Naive B cell (primary cell): ENCODE measurements around the gene B4GALNT3. TPM values are rescaled to one million over a fixed set of nuclear protein-coding genes. Genes with fewer than 3 reads are reported as not detected.

Experiments
- ATAC-seq, 2 donors: fragments of 150-1000 bp; cut with Tn5 transposase; 2 replicates each; pipeline ENCODE4 v1.10.0; 2021; ENCODE audit warnings: low read depth in 2 of 2, mild to moderate bottlenecking in 2 of 2, moderate library complexity in 2 of 2
- DNase-seq: peaks from one replicate; pipeline ENCODE4 v3.0.0; 2022
- H3K27ac Mint-ChIP-seq, 6 donors: one replicate each; pipeline ENCODE4 v1.8.0; 2020 to 2022; ENCODE audit warnings: mild to moderate bottlenecking in 6 of 6, mixed read lengths in 6 of 6, moderate library complexity in 5 of 6, inconsistent platforms in 2 of 6
- H3K27me3 Mint-ChIP-seq, 3 donors: one replicate each; pipeline ENCODE4 v1.8.0; 2021 to 2022; ENCODE audit warnings: mixed read lengths in 3 of 3, mild to moderate bottlenecking in 1 of 3
- H3K36me3 Mint-ChIP-seq, 2 donors: one replicate each; pipeline ENCODE4 v1.8.0; 2020 to 2022; ENCODE audit warnings: mixed read lengths in 2 of 2, inconsistent platforms in 1 of 2, mild to moderate bottlenecking in 1 of 2
- H3K4me1 Mint-ChIP-seq, 3 donors: one replicate each; pipeline ENCODE4 v1.8.0; 2020 to 2022; ENCODE audit warnings: mixed read lengths in 3 of 3, inconsistent platforms in 1 of 3, mild to moderate bottlenecking in 1 of 3, moderate library complexity in 1 of 3
- H3K4me3 Mint-ChIP-seq, 8 donors: one replicate each; pipeline ENCODE4 v1.8.0; 2020 to 2022; ENCODE audit warnings: mild to moderate bottlenecking in 8 of 8, mixed read lengths in 8 of 8, moderate library complexity in 8 of 8, inconsistent platforms in 2 of 8
- H3K9me3 Mint-ChIP-seq, 7 donors: one replicate each; pipeline ENCODE4 v1.8.0; 2020 to 2022; ENCODE audit warnings: mixed read lengths in 7 of 7, mild to moderate bottlenecking in 5 of 7, inconsistent platforms in 2 of 7, moderate library complexity in 1 of 7
- polyA plus RNA-seq, 6 donors: library from polyadenylated mRNA; unstranded; fragments of 300-500 nt; fragmentation: Illumina TruSeq; gene quantifications; one replicate each; pipeline ENCODE4 v1.2.3, GENCODE V29; 2021; ENCODE audit warnings: low read depth in 6 of 6

B4GALNT3 gene
- polyA plus RNA-seq, 6 donors from 2014 or later = 0.05 to 0.35 (median 0.29) TPM; not detected in 3

GRCh38 chr12:539540-540310, 80.0 kb downstream of the B4GALNT3 start:
- Mint-ChIP-seq H3K27me3 (peaks cover 11 to 33% (median 25%) of the 10 kb centered on the region in 3 donors), H3K36me3 (peaks cover 5 to 7% of the 10 kb centered on the region in 2 donors), H3K27ac (no peak overlapping the region), H3K4me1 (peaks cover 0 to 2% (median 0%) of the 10 kb centered on the region in 3 donors), H3K9me3 (peaks cover 0 to 1% (median 0%) of the 10 kb centered on the region in 7 donors), H3K4me3 (no peak overlapping the region)
- no peak for ATAC-seq
- DNase-seq = no peak

- Mint-ChIP-seq H3K4me1 (peaks cover 3 to 5% (median 4%) of the 10 kb centered on the region in 3 donors), H3K9me3 (peaks cover 0 to 3% (median 0%) of the 10 kb centered on the region in 7 donors), H3K27me3 (peaks cover 21 to 41% (median 41%) of the 10 kb centered on the region in 3 donors), H3K27ac (peak overlapping the region in 1 of 6 donors; percentile 49), H3K36me3 (peaks cover 5 to 9% of the 10 kb centered on the region in 2 donors), H3K4me3 (no peak overlapping the region)
- DNase-seq (no peak), ATAC-seq (no peak)
Observed at GRCh38 chr12:541676-542324, 82.1 kb downstream of the B4GALNT3 start.

GRCh38 chr12:542395-543113, 82.8 kb downstream of the B4GALNT3 start:
- no peak overlapping the region for H3K27ac Mint-ChIP-seq
- ATAC-seq (no peak), DNase-seq (no peak)
- H3K4me3 Mint-ChIP-seq = no peak overlapping the region
- H3K4me1 Mint-ChIP-seq = peaks cover 4 to 8% (median 6%) of the 10 kb centered on the region in 3 donors
- peaks cover 26 to 49% (median 46%) of the 10 kb centered on the region in 3 donors for H3K27me3 Mint-ChIP-seq
- peaks cover 0 to 3% (median 0%) of the 10 kb centered on the region in 7 donors for H3K9me3 Mint-ChIP-seq
- H3K36me3 Mint-ChIP-seq = peaks cover 5 to 9% of the 10 kb centered on the region in 2 donors

GRCh38 chr12:543114-543451, 83.3 kb downstream of the B4GALNT3 start:
- no peak for ATAC-seq
- Mint-ChIP-seq H3K9me3 (peaks cover 0 to 3% (median 0%) of the 10 kb centered on the region in 7 donors), H3K36me3 (peaks cover 5 to 9% of the 10 kb centered on the region in 2 donors), H3K4me1 (peaks cover 4 to 8% (median 6%) of the 10 kb centered on the region in 3 donors), H3K4me3 (no peak overlapping the region), H3K27ac (no peak overlapping the region), H3K27me3 (peaks cover 26 to 54% (median 46%) of the 10 kb centered on the region in 3 donors)
- no peak for DNase-seq

- no peak for ATAC-seq
- Mint-ChIP-seq H3K36me3 (peaks cover 5 to 9% of the 10 kb centered on the region in 2 donors), H3K9me3 (peaks cover 0 to 3% (median 0%) of the 10 kb centered on the region in 7 donors), H3K4me3 (peak overlapping the region in 1 of 8 donors; percentile 5), H3K27me3 (peaks cover 26 to 53% (median 51%) of the 10 kb centered on the region in 3 donors), H3K27ac (no peak overlapping the region), H3K4me1 (peaks cover 4 to 8% (median 6%) of the 10 kb centered on the region in 3 donors)
- DNase-seq = no peak
Observed at GRCh38 chr12:544142-544541, 84.4 kb downstream of the B4GALNT3 start.

GRCh38 chr12:544941-545635, 85.3 kb downstream of the B4GALNT3 start:
- H3K27ac Mint-ChIP-seq = peak overlapping the region in 1 of 6 donors; percentile 37

GRCh38 chr12:545835-546234, 86.1 kb downstream of the B4GALNT3 start:
- Mint-ChIP-seq H3K9me3 (peaks cover 0 to 3% (median 0%) of the 10 kb centered on the region in 7 donors), H3K4me1 (peaks cover 4 to 8% (median 6%) of the 10 kb centered on the region in 3 donors), H3K27me3 (peaks cover 21 to 61% (median 52%) of the 10 kb centered on the region in 3 donors), H3K27ac (no peak overlapping the region), H3K4me3 (no peak overlapping the region), H3K36me3 (peaks cover 5 to 9% of the 10 kb centered on the region in 2 donors)
- ATAC-seq (no peak), DNase-seq (no peak)

More at GRCh38 chr12:544941-545635, 85.3 kb downstream of the B4GALNT3 start:
- H3K27me3 Mint-ChIP-seq = peaks cover 26 to 61% (median 58%) of the 10 kb centered on the region in 3 donors
- H3K36me3 Mint-ChIP-seq = peaks cover 5 to 9% of the 10 kb centered on the region in 2 donors
- H3K9me3 Mint-ChIP-seq = peaks cover 0 to 3% (median 0%) of the 10 kb centered on the region in 7 donors
- H3K4me1 Mint-ChIP-seq = peaks cover 4 to 8% (median 6%) of the 10 kb centered on the region in 3 donors
- no peak overlapping the region for H3K4me3 Mint-ChIP-seq
- ATAC-seq (no peak), DNase-seq (no peak)

- H3K4me1 Mint-ChIP-seq = peaks cover 4 to 8% (median 6%) of the 10 kb centered on the region in 3 donors
- H3K27ac Mint-ChIP-seq = no peak overlapping the region
- DNase-seq = no peak
- peaks cover 21 to 65% (median 52%) of the 10 kb centered on the region in 3 donors for H3K27me3 Mint-ChIP-seq
- peak in 1 of 2 donors; percentile 40 for ATAC-seq
- H3K4me3 Mint-ChIP-seq = peak overlapping the region in 2 of 8 donors; percentile 21 to 37
- peaks cover 5 to 9% of the 10 kb centered on the region in 2 donors for H3K36me3 Mint-ChIP-seq
- peaks cover 0 to 3% (median 0%) of the 10 kb centered on the region in 7 donors for H3K9me3 Mint-ChIP-seq
Observed at GRCh38 chr12:546265-546919, 86.7 kb downstream of the B4GALNT3 start.

- peak; percentile 29 for DNase-seq
- peak overlapping the region in 1 of 6 donors; percentile 63 for H3K27ac Mint-ChIP-seq
Observed at GRCh38 chr12:546920-547845, 87.4 kb downstream of the B4GALNT3 start.

GRCh38 chr12:547883-548470, 88.2 kb downstream of the B4GALNT3 start:
- Mint-ChIP-seq H3K27me3 (peaks cover 21 to 72% (median 48%) of the 10 kb centered on the region in 3 donors), H3K4me1 (peaks cover 6 to 12% (median 7%) of the 10 kb centered on the region in 3 donors), H3K27ac (no peak overlapping the region), H3K36me3 (peaks cover 5 to 9% of the 10 kb centered on the region in 2 donors), H3K9me3 (peaks cover 0 to 3% (median 0%) of the 10 kb centered on the region in 7 donors), H3K4me3 (no peak overlapping the region)
- no peak for ATAC-seq
- no peak for DNase-seq

More at GRCh38 chr12:546920-547845, 87.4 kb downstream of the B4GALNT3 start:
- peaks cover 5 to 9% of the 10 kb centered on the region in 2 donors for H3K36me3 Mint-ChIP-seq
- H3K4me1 Mint-ChIP-seq = peaks cover 4 to 8% (median 6%) of the 10 kb centered on the region in 3 donors
- H3K27me3 Mint-ChIP-seq = peaks cover 21 to 72% (median 51%) of the 10 kb centered on the region in 3 donors
- H3K4me3 Mint-ChIP-seq = no peak overlapping the region
- peaks cover 0 to 3% (median 0%) of the 10 kb centered on the region in 7 donors for H3K9me3 Mint-ChIP-seq
- ATAC-seq = peak; percentile 47 to 50
